Spinal cord (tissue), 10 donors: ENCODE results near the gene BANF1. TPM values are rescaled to one million over a fixed set of nuclear protein-coding genes. Genes with fewer than 3 reads are reported as not detected.

Experiments
- DNase-seq, 6 donors: peaks; one replicate each; pipeline versions ENCODE4 v3.0.0 to v3.0.0-alpha.2; 2013 to 2015; ENCODE audit warnings: low spot score in 6 of 6, low read depth in 4 of 6
- H3K27ac ChIP-seq: one replicate; pipeline ENCODE4 v1.5.1; 2013; ENCODE audit warnings: low read depth, low read length, control low read depth
- H3K27me3 ChIP-seq: one replicate; pipeline ENCODE4 v1.6.1; 2013; ENCODE audit warnings: low read length; ENCODE audit not compliant: control insufficient read depth, insufficient read depth
- H3K36me3 ChIP-seq: one replicate; pipeline ENCODE4 v1.6.1; 2013; ENCODE audit warnings: low read length; ENCODE audit not compliant: control insufficient read depth, insufficient read depth
- H3K4me1 ChIP-seq: one replicate; pipeline ENCODE4 v1.6.1; 2013; ENCODE audit warnings: low read length; ENCODE audit not compliant: control insufficient read depth, insufficient read depth
- H3K4me3 ChIP-seq: one replicate; pipeline ENCODE4 v1.5.1; 2013; ENCODE audit warnings: low read depth, low read length, control low read depth
- H3K9me3 ChIP-seq: one replicate; pipeline ENCODE4 v1.6.1; 2013; ENCODE audit warnings: low read length; ENCODE audit not compliant: control insufficient read depth, insufficient read depth
- WGBS: methylation state at CpG from one replicate; pipeline ENCODE4 v1.1.5; 2013; ENCODE audit warnings: missing lambda C conversion rate; ENCODE audit not compliant: insufficient coverage; 5-methylcytosine and 5-hydroxymethylcytosine counted together
- polyA plus RNA-seq, 2 donors: library from polyadenylated mRNA; unstranded; fragments of 120-200 nt; gene quantifications; one replicate each; pipeline ENCODE4 v1.2.1, GENCODE V29; 2013; ENCODE audit not compliant: insufficient read length in 2 of 2
- total RNA-seq, 2 donors: library from RNA; depleted of rRNA in 1 of 2; stranded (reverse); fragments of 120-200 nt in 1 of 2; fragments of >200 nt in 1 of 2; gene quantifications; one replicate each; pipeline versions ENCODE4 v1.2.3 to v1.2.4, GENCODE V29; 2013 to 2014
- donor health status: healthy.

The BANF1 gene
- total and polyA plus RNA-seq, 4 donors = 14.3 to 280 (median 155) TPM

DNA sequence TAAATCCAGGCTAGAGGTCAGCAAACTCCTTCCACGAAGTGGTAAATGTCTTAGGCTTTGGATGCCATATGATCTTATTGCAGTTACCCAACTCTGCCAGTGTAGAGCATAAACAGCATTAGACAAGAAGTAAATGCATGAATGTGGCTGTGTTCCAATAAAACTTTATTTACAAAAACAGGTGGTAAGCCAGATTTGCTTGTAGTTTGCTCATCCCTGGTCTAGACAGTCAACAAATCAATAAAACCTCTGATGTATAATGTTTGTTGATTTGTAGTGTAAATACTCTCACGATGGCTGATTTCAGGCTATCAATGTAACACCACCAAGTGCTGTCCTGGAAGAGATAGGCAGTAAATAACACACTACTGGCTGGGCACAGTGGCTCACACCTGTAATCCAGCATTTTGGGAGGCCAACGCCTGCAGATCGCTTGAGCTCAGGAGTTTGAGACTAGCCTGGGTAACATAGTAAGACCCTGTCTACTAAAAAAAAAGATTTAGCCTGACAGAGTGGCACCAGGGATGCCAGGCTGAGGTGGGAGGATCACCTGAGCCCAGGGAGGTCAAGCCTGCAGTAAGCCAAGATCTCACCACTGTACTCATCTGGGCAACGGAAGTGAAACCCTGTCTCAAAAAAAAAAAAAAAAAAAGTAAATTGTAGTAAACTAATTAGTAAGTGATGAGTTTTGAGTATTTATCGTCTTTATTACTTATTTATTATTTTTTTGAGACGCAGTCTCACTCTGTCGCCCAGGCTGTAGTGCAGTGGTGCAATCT, 30.8 kb downstream of the BANF1 start:
- Histone ChIP-seq H3K36me3 (no peaks in the 10 kb centered on the region), H3K27me3 (no peaks in the 10 kb centered on the region), H3K27ac (no peak overlapping the region), H3K4me3 (no peak overlapping the region), H3K9me3 (no peaks in the 10 kb centered on the region), H3K4me1 (no peaks in the 10 kb centered on the region)
- DNase-seq = no peak
- WGBS = 93% methylated on average over 2 of the region's 8 CpGs

DNA sequence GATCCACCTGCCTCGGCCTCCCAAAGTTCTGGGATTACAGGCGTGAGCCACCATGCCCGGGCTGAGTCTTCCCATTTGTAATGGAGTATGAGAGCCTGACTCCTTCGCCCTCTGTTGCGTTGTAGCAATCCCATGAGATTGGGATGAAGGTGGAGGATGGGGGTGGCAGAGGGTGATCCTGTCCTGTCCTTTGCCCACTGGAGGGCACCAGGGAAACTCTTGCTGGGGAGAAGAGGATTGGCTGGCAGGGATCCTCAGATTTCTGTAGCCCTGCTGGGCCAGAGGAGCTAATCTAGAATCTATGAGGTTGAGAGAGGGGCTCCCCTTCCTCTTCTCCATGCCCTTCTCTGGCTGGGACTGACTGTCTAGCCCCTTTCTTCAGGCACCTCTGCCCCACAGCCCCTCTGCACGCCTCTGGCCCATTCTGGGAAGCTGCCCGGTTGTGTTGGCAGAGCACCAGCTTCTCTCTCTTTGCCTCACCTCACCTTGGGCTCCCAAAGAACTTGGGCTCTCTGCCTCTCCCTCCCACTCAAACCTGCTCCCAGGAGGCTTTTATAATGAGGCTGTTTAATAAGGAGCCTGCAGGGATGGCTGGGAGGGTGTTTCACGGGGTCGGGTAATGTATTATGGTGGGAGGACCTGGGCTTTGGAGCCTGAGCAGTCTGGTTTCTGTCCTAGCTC, 33.5 kb downstream of the BANF1 start:
- Histone ChIP-seq H3K9me3 (no peaks in the 10 kb centered on the region), H3K4me1 (no peaks in the 10 kb centered on the region), H3K4me3 (no peak overlapping the region), H3K27ac (no peak overlapping the region), H3K27me3 (no peaks in the 10 kb centered on the region), H3K36me3 (peaks cover 5% of the 10 kb centered on the region)
- DNase-seq = no peak
- 92% methylated on average over 5 of the region's 9 CpGs for WGBS

DNA sequence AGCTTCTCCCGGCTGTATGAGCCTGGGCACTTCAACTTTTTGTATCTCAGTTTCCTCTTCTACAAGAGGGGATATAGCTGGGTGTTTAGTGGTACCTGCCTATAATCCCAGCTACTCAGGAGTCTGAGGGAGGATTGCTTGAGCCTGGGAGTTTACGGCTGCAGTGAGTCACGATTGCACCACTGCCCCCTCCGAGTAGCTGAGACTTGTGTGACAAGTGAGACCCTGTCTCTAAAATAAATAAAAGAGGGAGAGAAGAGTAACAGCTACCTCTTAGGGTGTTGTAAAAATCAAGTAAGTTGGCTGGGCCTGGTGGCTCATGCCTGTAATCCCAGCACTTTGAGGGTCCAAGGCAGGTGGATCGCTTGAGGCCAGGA, 34.0 kb downstream of the BANF1 start:
- Histone ChIP-seq H3K27ac (no peak overlapping the region), H3K4me3 (no peak overlapping the region), H3K36me3 (peaks cover 5% of the 10 kb centered on the region), H3K4me1 (no peaks in the 10 kb centered on the region), H3K27me3 (no peaks in the 10 kb centered on the region), H3K9me3 (no peaks in the 10 kb centered on the region)
- WGBS = 69% methylated on average over 3 of the region's 5 CpGs
- DNase-seq = no peak

DNA sequence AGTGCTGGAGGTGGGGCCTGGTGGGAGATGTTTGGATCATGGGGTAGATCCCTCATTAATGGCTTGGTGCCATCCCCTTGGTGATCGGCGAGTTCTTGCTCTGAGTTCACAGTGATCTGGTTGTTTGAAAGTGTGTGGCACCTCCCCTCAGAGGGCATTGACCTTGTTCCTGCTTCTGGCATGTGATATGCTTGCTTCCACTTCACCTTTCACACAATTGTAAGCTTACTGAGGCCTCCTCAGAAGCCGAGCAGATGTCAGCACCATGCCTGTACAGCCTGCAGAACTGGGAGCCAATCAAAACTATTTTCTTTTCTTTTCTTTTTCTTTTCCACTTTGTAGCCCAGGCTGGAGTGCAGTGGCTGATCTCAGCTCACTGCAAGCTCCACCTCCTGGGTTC, 35.0 kb downstream of the BANF1 start:
- Histone ChIP-seq H3K9me3 (no peaks in the 10 kb centered on the region), H3K4me1 (no peaks in the 10 kb centered on the region), H3K4me3 (no peak overlapping the region), H3K27me3 (no peaks in the 10 kb centered on the region), H3K27ac (no peak overlapping the region), H3K36me3 (peaks cover 13% of the 10 kb centered on the region)
- DNase-seq = no peak
- WGBS = 76% methylated on average over 1 of the region's 3 CpGs

DNA sequence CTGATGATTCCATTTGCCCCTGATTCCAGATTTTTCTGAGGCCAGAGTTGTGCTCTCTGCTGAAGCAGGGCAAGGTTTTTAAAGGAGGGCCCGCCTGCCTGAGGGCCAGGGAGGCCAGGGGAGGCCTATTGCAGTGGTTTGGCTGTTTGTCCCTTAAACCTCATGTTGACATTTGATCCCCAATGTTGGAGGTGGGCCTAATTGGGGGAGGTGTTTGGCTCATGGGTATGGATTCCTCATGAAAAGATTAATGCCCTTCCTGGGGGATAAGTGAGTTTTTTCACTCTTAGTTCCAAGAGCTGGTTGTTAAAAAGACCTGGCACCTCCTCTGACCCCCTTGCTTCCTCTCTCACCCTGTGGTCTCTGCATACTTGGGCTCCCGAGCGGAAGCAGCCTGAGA, 37.5 kb downstream of the BANF1 start:
- Histone ChIP-seq H3K4me1 (peaks cover under 1% of the 10 kb centered on the region), H3K27ac (no peak overlapping the region), H3K9me3 (no peaks in the 10 kb centered on the region), H3K27me3 (no peaks in the 10 kb centered on the region), H3K36me3 (peaks cover 27% of the 10 kb centered on the region), H3K4me3 (no peak overlapping the region)
- 73% methylated on average over 3 of the region's 3 CpGs for WGBS
- DNase-seq = no peak

DNA sequence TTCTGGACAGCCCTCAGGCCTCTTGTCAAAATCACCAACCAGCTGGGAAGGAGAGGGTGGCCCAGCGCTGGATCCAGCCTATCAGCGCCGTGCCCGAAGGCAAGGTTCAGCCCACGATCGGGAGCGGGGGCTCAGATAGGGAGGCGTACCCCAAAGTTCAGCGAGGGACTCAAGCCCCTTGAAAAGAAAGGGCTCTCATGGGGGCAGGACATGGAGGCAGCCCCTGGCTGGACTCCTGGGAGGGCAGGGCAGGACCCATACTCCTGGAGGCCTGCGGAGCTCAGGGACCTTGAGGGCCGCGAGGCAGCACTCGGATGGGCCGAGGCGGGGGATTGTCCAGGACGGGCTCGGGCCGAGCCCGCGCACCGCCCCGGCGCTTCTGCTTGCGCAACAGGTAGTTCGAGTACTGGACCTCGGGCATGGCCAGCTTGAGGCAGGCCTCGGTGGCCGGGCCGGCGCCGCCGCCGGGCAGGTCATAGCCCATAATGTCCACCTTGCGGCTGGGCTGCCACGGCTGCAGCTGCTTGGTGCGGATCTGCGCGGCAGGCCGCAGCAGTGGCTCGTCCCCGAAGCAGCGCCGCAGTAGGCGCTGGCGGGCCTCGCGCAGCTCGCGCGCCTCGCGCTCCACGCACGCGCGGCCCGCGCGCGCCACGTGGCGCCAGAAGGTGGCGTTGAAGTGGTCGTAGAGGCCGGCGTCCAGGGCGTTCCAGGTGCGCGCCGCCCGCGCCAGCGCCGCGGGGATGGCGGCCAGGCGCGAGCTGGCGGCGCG, 40.1 kb downstream of the BANF1 start:
- no peaks in the 10 kb centered on the region for H3K9me3 ChIP-seq
- no peak overlapping the region for H3K27ac ChIP-seq
- WGBS = 95% methylated on average over 81 of the region's 81 CpGs
- H3K36me3 ChIP-seq = peaks cover 32% of the 10 kb centered on the region
- H3K4me1 ChIP-seq = peaks cover 17% of the 10 kb centered on the region
- no peak for DNase-seq
- H3K27me3 ChIP-seq = no peaks in the 10 kb centered on the region
- H3K4me3 ChIP-seq = no peak overlapping the region

DNA sequence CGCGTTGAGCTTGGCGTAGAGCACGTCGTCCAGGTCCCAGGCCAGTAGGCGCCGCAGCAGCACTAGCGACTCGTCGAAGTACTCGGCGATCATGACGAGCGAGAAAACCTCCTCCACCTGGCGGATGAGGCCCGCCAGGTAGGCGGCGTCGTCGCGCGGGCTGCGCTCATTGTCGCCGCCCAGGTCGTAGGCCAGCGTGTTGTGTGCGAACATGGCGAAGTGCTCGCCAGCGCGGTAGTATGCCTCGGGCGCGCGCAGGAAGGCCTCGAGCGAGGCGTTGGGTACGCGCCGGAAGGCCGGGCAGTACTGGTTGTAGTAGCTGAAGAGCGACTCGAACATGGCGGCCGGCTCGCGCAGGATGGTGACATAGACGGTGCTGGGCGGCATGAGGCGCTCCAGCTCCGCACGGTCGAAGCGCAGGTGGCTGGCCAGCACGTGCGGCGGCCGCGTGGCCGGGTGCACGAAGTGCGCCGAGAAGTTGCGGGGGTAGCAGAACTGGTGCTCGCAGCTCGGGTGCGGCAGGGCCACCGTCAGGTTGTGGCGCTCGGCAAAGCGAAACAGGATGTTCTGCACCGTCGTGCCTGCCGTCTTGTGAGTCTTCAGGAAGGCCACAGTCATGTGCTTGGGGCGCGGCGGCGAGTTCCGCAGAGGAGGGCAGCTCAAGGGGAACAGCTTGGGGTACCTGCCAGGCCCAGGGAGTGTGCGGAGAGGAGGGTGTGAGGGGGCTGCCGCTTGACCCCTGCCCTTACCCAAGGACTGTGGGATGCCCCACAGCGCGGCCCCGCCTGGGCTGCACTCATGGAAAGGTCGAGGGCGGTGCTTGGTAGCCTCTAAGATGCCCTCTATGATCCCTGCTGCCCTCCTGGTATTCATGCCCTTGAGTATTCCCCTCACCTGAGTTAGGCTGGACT, 40.9 kb downstream of the BANF1 start:
- no peak for DNase-seq
- Histone ChIP-seq H3K27ac (no peak overlapping the region), H3K36me3 (peaks cover 32% of the 10 kb centered on the region), H3K27me3 (no peaks in the 10 kb centered on the region), H3K9me3 (no peaks in the 10 kb centered on the region), H3K4me1 (peaks cover 26% of the 10 kb centered on the region), H3K4me3 (no peak overlapping the region)
- WGBS = 97% methylated on average over 86 of the region's 88 CpGs

DNA sequence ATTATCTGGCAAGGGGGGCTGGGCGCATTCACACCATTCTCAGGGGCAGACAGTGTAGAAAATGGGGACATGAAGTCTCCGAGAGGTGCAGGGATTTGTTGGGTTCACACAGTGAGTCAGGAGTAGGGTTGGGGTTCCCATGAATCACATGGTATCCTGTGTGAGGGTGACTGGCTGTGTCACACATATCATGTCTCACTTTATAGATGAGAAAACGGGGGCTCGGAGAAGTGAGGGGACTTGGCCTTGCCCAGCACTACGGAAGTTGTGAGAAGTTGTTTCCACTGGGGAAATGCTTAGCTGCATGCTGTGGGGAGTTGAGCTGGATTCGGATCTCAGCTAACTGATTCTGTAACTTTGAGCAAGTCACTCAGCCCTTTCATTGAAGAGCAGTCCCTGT, 42.5 kb downstream of the BANF1 start:
- WGBS = 75% methylated on average over 4 of the region's 6 CpGs
- Histone ChIP-seq H3K27me3 (no peaks in the 10 kb centered on the region), H3K9me3 (no peaks in the 10 kb centered on the region), H3K4me3 (no peak overlapping the region), H3K36me3 (peaks cover 27% of the 10 kb centered on the region), H3K4me1 (peaks cover 40% of the 10 kb centered on the region), H3K27ac (no peak overlapping the region)
- no peak for DNase-seq

DNA sequence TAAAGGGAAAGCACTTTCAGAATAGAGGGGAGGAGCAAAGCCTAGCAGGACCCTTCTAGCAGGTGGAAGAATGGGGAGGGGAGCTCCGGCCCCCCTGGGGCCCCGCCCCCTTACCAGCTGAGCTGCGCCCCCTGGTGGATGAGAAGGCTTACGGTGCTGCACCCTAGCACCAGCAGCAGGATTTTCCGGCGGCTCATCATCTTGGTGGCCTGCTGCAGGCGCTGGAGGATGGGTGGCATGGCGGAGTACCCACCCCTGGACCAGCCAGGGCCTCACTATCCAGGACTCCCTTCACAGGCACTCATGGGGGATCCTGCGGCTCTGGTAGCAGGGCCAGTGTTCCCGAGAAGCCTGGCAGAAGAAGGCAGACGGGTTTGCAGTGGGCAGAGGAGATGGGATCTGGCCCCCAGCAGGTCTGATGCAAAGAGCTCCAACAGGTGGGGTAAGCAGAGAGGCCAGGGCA, 42.9 kb downstream of the BANF1 start:
- Histone ChIP-seq H3K36me3 (peaks cover 27% of the 10 kb centered on the region), H3K27ac (no peak overlapping the region), H3K4me1 (peaks cover 45% of the 10 kb centered on the region), H3K9me3 (no peaks in the 10 kb centered on the region), H3K27me3 (no peaks in the 10 kb centered on the region), H3K4me3 (no peak overlapping the region)
- WGBS = 21% methylated on average over 11 of the region's 11 CpGs
- DNase-seq = peak in 3 of 6 donors; percentile 52 to 90 (median 85)
